Activated naive CD4-positive, alpha-beta T cell treated with anti-CD3 and anti-CD28 coated beads, Interleukin-2, amount 10 ng/mL, durations not matched to agents 7 days and 5 days (primary cell): ENCODE data around the gene ZNF793.

Source experiments
- CTCF ChIA-PET: fragments of 350-600 bp; sonication (Branson Sonifier 250); formaldehyde crosslinking; loops from one replicate; lab custom pipeline; 2021; ENCODE audit warnings: antibody characterized with exemption; lab: Charles Lee
- DNase-seq: peaks from one replicate; pipeline ENCODE4 v3.0.0-alpha.2; 2020
- H3K27ac Mint-ChIP-seq: one replicate; pipeline ENCODE4 v1.8.0; 2021; ENCODE audit warnings: mild to moderate bottlenecking, moderate library complexity, mixed read lengths
- H3K27me3 Mint-ChIP-seq: one replicate; pipeline ENCODE4 v1.8.0; 2021; ENCODE audit warnings: mild to moderate bottlenecking, mixed read lengths
- H3K36me3 Mint-ChIP-seq: one replicate; pipeline ENCODE4 v1.8.0; 2021; ENCODE audit warnings: mixed read lengths
- H3K4me1 Mint-ChIP-seq: one replicate; pipeline ENCODE4 v1.8.0; 2021; ENCODE audit warnings: mixed read lengths
- H3K4me3 Mint-ChIP-seq: one replicate; pipeline ENCODE4 v1.8.0; 2021; ENCODE audit warnings: mild to moderate bottlenecking, moderate library complexity, mixed read lengths
- H3K9me3 Mint-ChIP-seq: one replicate; pipeline ENCODE4 v1.8.0; 2021; ENCODE audit warnings: mixed read lengths

The ZNF793 gene

DNA sequence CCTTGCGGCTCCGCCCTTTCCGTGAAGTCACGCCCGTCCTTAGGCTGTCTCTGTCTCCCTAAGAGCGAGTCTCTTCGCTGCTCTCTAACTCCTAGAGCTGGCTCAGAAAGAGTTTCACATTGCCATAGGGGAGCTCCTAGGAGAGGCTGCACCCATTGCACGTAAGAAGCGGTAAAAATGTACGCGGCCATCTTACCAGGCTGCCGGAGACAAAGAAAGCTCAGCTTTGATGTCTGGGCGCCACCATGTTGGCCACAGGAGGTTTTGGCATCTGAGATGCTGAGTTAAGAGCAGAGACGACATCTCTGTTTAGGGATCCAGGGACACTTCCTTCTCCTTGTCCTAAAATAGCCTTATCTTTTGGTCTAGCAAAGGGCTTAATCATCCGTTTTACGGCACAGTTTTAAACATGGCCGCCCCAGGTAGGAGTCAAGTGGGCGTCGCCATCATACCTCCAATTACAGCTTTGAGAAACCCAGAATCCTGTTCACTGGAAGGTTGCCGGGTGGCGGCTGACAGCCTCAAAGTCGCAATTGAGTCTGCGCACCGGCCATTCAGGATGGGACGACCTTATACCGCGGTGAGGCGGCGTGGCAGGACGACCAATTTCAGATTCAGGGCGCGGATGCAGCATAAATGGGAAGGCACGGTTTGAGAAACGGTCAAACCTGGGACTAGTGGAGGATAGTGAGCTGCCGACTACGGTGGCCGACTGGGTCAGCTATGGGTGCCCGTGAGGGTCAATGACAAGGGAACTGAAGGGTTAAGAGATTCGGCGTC is at the start of gene ZNF793:
Gene ZNF793, plus strand, starts transcription at position 553 of the 780 bp plus-strand sequence. CDS start 16,501 bp downstream, outside the sequence.
- Mint-ChIP-seq H3K4me1 (no peaks in the 10 kb centered on the region), H3K36me3 (peaks cover 23% of the 10 kb centered on the region), H3K9me3 (peaks cover 26% of the 10 kb centered on the region), H3K27ac (no peak within 1 kb of the TSS), H3K4me3 (no peak within 1 kb of the TSS), H3K27me3 (no peaks in the 10 kb centered on the region)
- CTCF ChIA-PET, result no interaction called here
- DNase-seq, result peak; percentile 82

DNA sequence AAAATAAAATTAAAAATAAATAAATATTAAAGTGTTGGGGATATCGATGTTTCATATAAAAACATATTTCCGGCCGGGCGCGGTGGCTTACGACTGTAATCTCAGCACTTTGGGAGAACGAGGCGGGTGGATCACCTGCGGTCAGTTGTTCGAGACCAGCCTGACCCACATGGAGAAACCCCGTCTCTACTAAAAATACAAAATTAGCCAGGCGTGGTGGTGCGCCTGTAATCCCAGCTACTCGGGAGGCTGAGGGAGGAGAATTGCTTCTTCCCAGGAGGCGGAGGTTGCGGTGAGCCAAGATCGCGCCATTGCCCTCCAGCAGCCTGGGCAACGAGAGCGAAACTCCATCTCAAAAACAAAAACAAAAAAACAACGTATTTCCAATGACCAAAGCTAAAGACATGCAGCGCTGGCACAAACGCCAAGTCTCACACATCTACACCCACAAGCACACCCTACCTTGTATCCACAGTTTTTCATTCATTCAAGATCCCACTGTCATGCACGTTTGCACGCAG is 40.4 kb upstream of the ZNF793 start:
- H3K4me1 Mint-ChIP-seq, result peaks cover 39% of the 10 kb centered on the region
- no peak for DNase-seq
- H3K36me3 Mint-ChIP-seq, result peaks cover 39% of the 10 kb centered on the region
- no peaks in the 10 kb centered on the region for H3K27me3 Mint-ChIP-seq
- CTCF ChIA-PET, result no interaction called here
- H3K27ac Mint-ChIP-seq, result peak overlapping the region; percentile 96
- peak overlapping the region; percentile 87 for H3K4me3 Mint-ChIP-seq
- H3K9me3 Mint-ChIP-seq, result peaks cover 16% of the 10 kb centered on the region

DNA sequence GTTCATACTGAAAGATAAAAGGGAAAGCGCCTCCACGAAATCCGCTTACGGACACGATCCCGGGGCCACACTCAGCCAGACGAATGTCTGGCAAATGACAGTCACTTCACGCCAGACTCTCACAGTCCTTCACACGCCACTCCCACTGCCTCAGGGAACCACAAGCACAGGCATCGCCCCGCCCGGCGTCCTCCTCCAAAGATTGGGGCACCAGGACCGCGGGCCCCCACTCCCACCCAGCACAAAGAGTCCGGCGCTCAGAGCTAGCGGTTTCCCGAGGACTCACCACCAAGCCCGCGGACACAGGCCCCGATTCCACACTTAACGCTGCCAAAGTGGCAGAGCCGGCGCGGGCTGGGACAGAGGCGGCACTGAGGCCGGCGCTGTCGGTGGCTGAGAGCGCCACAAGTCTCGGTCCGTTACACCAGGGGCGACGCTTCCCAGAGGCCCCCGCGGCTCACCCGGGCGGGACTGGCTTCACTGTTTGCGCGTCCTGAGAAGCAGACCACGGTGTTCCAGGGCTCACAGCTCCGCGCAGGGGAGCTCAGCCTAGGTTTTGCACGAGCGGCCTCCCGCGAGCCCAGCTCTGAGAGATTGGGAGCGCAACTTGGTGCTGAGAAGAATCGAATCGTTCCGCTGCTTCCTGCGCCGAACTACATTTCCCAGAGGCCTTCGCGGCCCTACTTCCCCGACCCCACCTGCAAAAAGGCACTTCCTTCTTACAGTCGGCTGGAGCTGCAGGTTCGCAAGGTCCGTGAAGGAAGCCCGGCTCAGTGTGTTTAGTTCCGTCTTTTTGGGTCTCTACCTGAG is 39.7 kb upstream of the ZNF793 start, which contains the start of gene ZNF569:
Gene ZNF569, minus strand, starts transcription at position 647 of the 810 bp plus-strand sequence. CDS start 22,523 bp downstream, outside the sequence.
- H3K27me3 Mint-ChIP-seq, result no peaks in the 10 kb centered on the region
- CTCF ChIA-PET, result no interaction called here
- H3K36me3 Mint-ChIP-seq, result peaks cover 39% of the 10 kb centered on the region
- H3K4me3 Mint-ChIP-seq, result peak within 1 kb of the TSS; percentile 87
- H3K27ac Mint-ChIP-seq, result peak within 1 kb of the TSS; percentile 96
- peaks cover 16% of the 10 kb centered on the region for H3K9me3 Mint-ChIP-seq
- peak; percentile 93 for DNase-seq
- H3K4me1 Mint-ChIP-seq, result peaks cover 39% of the 10 kb centered on the region

DNA sequence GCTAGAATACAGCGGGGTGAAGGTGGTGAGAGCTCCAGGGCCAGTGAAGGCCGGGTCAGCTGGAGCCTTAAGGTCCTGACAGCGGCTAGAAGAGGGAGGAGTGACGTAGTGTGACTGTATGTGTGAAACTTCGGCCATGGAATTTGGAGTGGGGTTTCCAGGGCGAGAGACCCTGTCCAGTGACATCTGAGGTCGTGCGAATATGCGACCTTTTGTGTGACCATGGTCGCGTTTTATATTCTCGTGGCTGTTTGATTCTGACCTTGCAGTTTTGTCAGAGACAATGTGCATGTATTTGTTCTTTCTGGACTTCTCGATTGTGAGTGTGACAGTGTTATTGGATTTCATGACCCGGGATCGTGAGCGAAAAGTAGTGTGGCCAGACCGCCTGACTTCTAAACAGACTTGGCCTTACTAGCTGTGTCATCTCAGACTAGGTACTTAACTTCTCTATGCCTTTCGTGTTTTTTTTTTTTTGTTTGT is 39.1 kb upstream of the ZNF793 start:
- Mint-ChIP-seq H3K36me3 (peaks cover 39% of the 10 kb centered on the region), H3K27me3 (no peaks in the 10 kb centered on the region), H3K4me1 (peaks cover 39% of the 10 kb centered on the region), H3K4me3 (peak overlapping the region; percentile 87), H3K9me3 (peaks cover 16% of the 10 kb centered on the region), H3K27ac (peak overlapping the region; percentile 96)
- CTCF ChIA-PET, result no interaction called here
- no peak for DNase-seq

- Mint-ChIP-seq H3K9me3 (peaks cover 16% of the 10 kb centered on the region), H3K27me3 (no peaks in the 10 kb centered on the region), H3K4me3 (peak within 1 kb of the TSS; percentile 87), H3K27ac (peak within 1 kb of the TSS; percentile 96), H3K36me3 (peaks cover 39% of the 10 kb centered on the region), H3K4me1 (peaks cover 39% of the 10 kb centered on the region)
- CTCF ChIA-PET, result no interaction called here
- DNase-seq, result peak; percentile 92
These were observed 37.6 kb upstream of the ZNF793 start, which contains the start of gene ZNF570 for GRCh38 chr19:37468961-37469777. TSS of gene ZNF570 (plus strand) at chr19:37469356. CDS start at chr19:37470355, 999 bp downstream.

- H3K4me1 Mint-ChIP-seq, result peaks cover 39% of the 10 kb centered on the region
- CTCF ChIA-PET, result no interaction called here
- H3K36me3 Mint-ChIP-seq, result peaks cover 32% of the 10 kb centered on the region
- no peaks in the 10 kb centered on the region for H3K27me3 Mint-ChIP-seq
- H3K27ac Mint-ChIP-seq, result peak overlapping the region; percentile 95
- peaks cover 11% of the 10 kb centered on the region for H3K9me3 Mint-ChIP-seq
- no peak for DNase-seq
- peak overlapping the region; percentile 87 for H3K4me3 Mint-ChIP-seq
These were observed 36.5 kb upstream of the ZNF793 start for GRCh38 chr19:37470216-37470615.

GRCh38 chr19:37472165-37472564 is 34.6 kb upstream of the ZNF793 start:
- no peak for DNase-seq
- Mint-ChIP-seq H3K36me3 (peaks cover 43% of the 10 kb centered on the region), H3K27ac (no peak overlapping the region), H3K27me3 (no peaks in the 10 kb centered on the region), H3K4me1 (peaks cover 27% of the 10 kb centered on the region), H3K4me3 (no peak overlapping the region), H3K9me3 (peaks cover 22% of the 10 kb centered on the region)
- CTCF ChIA-PET, result no interaction called here

- CTCF ChIA-PET, result no interaction called here
- Mint-ChIP-seq H3K27me3 (no peaks in the 10 kb centered on the region), H3K4me3 (no peak overlapping the region), H3K27ac (no peak overlapping the region), H3K36me3 (peaks cover 52% of the 10 kb centered on the region), H3K4me1 (no peaks in the 10 kb centered on the region), H3K9me3 (peaks cover 65% of the 10 kb centered on the region)
- no peak for DNase-seq
These were observed 22.2 kb upstream of the ZNF793 start for GRCh38 chr19:37484406-37485168.

DNA sequence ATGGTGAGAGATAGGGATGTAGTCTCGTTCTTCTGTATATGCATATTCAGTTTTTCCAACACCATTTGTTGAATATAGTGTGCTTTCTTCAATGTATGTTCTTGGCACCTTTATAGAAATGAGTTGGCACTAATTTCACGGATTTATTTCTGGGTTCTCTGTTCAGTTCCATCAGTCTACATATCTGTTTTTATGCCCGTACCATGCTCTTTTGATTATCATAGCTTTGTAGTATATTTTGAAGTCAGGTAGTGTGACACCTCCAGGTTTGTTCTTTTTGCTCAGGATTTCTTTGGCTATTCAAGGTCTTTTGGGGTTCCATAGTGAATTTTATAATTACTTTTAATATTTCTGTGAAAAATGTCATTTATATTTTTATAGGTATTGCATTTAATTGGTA is 14.5 kb upstream of the ZNF793 start:
- H3K27me3 Mint-ChIP-seq, result no peaks in the 10 kb centered on the region
- H3K36me3 Mint-ChIP-seq, result no peaks in the 10 kb centered on the region
- H3K4me1 Mint-ChIP-seq, result no peaks in the 10 kb centered on the region
- H3K27ac Mint-ChIP-seq, result no peak overlapping the region
- CTCF ChIA-PET, result no interaction called here
- no peak overlapping the region for H3K4me3 Mint-ChIP-seq
- no peak for DNase-seq
- H3K9me3 Mint-ChIP-seq, result peaks cover 49% of the 10 kb centered on the region

DNA sequence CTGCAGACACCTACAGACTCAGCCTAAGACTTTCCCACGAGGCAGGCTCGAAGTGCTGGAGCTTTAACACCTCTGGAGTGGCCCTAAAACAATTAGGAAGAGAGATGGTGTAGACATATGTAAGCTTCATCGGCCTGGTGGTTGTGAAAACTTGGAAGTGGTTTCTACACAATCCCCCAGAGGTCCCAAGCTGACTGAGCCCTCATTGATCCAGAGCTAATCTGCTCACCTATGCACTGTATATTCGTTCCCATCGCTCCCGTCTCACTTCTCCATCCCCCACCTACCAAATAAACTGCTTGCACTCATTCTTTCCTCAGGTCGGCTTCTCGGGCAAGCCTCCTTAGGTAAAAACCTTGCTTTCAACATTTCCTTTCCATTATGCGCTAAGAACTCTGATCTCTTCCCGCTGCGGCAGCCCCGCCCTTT is 767 bp upstream of the ZNF793 start:
- CTCF ChIA-PET, result no interaction called here

GRCh38 chr19:37507167-37507464 is 377 bp downstream of the ZNF793 start:
- Mint-ChIP-seq H3K9me3 (peaks cover 26% of the 10 kb centered on the region), H3K36me3 (peaks cover 23% of the 10 kb centered on the region)

More for the DNA sequence above, 767 bp upstream of the ZNF793 start:
- Mint-ChIP-seq H3K27ac (no peak overlapping the region), H3K9me3 (peaks cover 26% of the 10 kb centered on the region), H3K27me3 (no peaks in the 10 kb centered on the region), H3K36me3 (peaks cover 19% of the 10 kb centered on the region), H3K4me1 (no peaks in the 10 kb centered on the region), H3K4me3 (no peak overlapping the region)
- no peak for DNase-seq

DNA sequence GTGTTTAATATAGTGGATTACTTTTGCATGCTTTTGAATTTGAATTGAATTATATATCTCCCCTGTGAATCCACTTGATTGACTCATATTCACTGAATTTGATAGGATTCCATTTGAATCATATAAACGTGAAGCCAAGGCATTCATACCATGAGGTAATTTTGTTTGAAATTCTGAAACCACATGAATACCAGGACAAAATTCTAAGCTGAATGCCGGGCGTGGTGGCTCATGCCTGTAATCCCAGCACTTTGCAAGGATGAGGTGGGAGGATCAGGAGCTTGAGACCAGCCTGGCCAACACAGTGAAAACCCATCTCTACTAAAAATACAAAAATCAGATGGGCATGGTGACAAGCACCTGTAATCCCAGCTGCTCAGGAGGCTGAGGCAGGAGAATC is 4.4 kb downstream of the ZNF793 start:
- Mint-ChIP-seq H3K27ac (no peak overlapping the region), H3K4me1 (no peaks in the 10 kb centered on the region), H3K36me3 (peaks cover 30% of the 10 kb centered on the region), H3K4me3 (no peak overlapping the region), H3K27me3 (no peaks in the 10 kb centered on the region), H3K9me3 (peaks cover 29% of the 10 kb centered on the region)
- no peak for DNase-seq
- CTCF ChIA-PET, result no interaction called here

More at GRCh38 chr19:37507167-37507464, 377 bp downstream of the ZNF793 start:
- H3K27me3 Mint-ChIP-seq, result no peaks in the 10 kb centered on the region
- no peak overlapping the region for H3K27ac Mint-ChIP-seq
- CTCF ChIA-PET, result no interaction called here
- no peak overlapping the region for H3K4me3 Mint-ChIP-seq
- H3K4me1 Mint-ChIP-seq, result no peaks in the 10 kb centered on the region
- DNase-seq, result no peak

DNA sequence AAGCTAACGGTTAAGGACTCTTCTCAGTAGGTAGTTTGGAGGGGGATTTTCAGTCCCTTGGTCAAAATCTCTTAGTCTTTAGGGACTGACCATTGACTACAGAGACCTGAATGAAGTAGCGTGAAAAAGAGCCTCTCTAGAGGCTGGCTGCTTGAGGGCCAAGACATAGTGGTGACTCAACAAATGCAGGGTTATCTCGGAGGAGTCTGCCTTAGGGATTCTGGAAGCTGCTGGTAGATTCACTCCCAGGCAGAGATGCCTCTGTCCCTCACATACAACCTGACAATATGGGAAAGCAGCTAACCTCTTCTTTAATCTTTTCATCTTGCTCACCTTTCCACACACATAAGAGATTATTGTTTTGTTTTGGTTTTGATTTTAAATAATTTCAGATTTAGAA is 5.1 kb downstream of the ZNF793 start:
- no peak for DNase-seq
- no peaks in the 10 kb centered on the region for H3K27me3 Mint-ChIP-seq
- peaks cover 29% of the 10 kb centered on the region for H3K9me3 Mint-ChIP-seq
- H3K27ac Mint-ChIP-seq, result no peak overlapping the region
- no peak overlapping the region for H3K4me3 Mint-ChIP-seq
- H3K36me3 Mint-ChIP-seq, result peaks cover 30% of the 10 kb centered on the region
- no peaks in the 10 kb centered on the region for H3K4me1 Mint-ChIP-seq
- CTCF ChIA-PET, result no interaction called here
